GM12878 (cell line): ENCODE results near the gene TMUB2. TPM values are rescaled to one million over a fixed set of nuclear protein-coding genes. Genes with fewer than 3 reads are reported as not detected.

Experiments used
- BCLAF1 ChIP-seq: fragments of 450-650 bp; IDR thresholded peaks from 2 replicates; pipeline ENCODE4 v1.6.1; 2017; ENCODE audit warnings: antibody characterized with exemption, mild to moderate bottlenecking, moderate library complexity
- CHD2 ChIP-seq: IDR thresholded peaks from 2 replicates; pipeline ENCODE4 v1.6.1; 2011; ENCODE audit warnings: low read depth, low read length, improper control_type of control experiment, borderline replicate concordance
- E4F1 ChIP-seq: fragments of 450-650 bp; IDR thresholded peaks from 2 replicates; pipeline ENCODE4 v1.6.1; 2018; ENCODE audit warnings: borderline replicate concordance, mild to moderate bottlenecking; ENCODE audit not compliant: partially characterized antibody
- EGR1 ChIP-seq, 2 experiments: IDR thresholded peaks; 1 replicate in 1 of 2; 2 replicates in 1 of 2; pipeline ENCODE4 v1.6.1; 2011 to 2012; ENCODE audit warnings: low read depth in 2 of 2, low read length in 2 of 2, borderline replicate concordance in 1 of 2, mild to moderate bottlenecking in 1 of 2, moderate library complexity in 1 of 2
- HDAC6 ChIP-seq: fragments of 200-600 bp; sonication (generic); IDR thresholded peaks from one replicate; pipeline ENCODE4 v1.8.0; 2017; ENCODE audit warnings: antibody characterized with exemption; ENCODE audit not compliant: unreplicated experiment
- MEF2A ChIP-seq: IDR thresholded peaks from 2 replicates; pipeline ENCODE4 v1.6.1; 2011; ENCODE audit warnings: low read depth, mild to moderate bottlenecking, low read length, moderate library complexity; ENCODE audit not compliant: insufficient read depth
- MXI1 ChIP-seq: fragments of 150-350 bp; IDR thresholded peaks from 2 replicates; pipeline ENCODE4 v1.6.1; 2011; ENCODE audit warnings: low read depth, mild to moderate bottlenecking, inconsistent platforms, low read length, improper control_type of control experiment
- MYB ChIP-seq: fragments of 150-350 bp; IDR thresholded peaks from 2 replicates; pipeline ENCODE4 v1.6.1; 2014; ENCODE audit warnings: mild to moderate bottlenecking, low read depth, low read length, borderline replicate concordance
- NFIC ChIP-seq: IDR thresholded peaks from 2 replicates; pipeline ENCODE4 v1.6.1; 2012; ENCODE audit warnings: low read depth, mild to moderate bottlenecking, inconsistent platforms, low read length, moderate library complexity
- NFYB ChIP-seq: IDR thresholded peaks from 2 replicates; pipeline ENCODE4 v1.6.1; 2011; ENCODE audit warnings: low read depth, mild to moderate bottlenecking, low read length, improper control_type of control experiment, moderate library complexity; ENCODE audit not compliant: insufficient read depth
- POLR2AphosphoS2 ChIP-seq: IDR thresholded peaks from 2 replicates; pipeline ENCODE4 v1.6.1; 2011; ENCODE audit warnings: low read depth, mild to moderate bottlenecking, low read length, improper control_type of control experiment, moderate library complexity
- SKIL ChIP-seq: fragments of 450-650 bp; IDR thresholded peaks from 2 replicates; pipeline ENCODE4 v1.6.1; 2017; ENCODE audit warnings: mild to moderate bottlenecking, low read depth, inconsistent platforms; ENCODE audit not compliant: poor library complexity, severe bottlenecking
- SMAD1 ChIP-seq: fragments of 450-650 bp; IDR thresholded peaks from 2 replicates; pipeline ENCODE4 v1.6.1; 2018; ENCODE audit warnings: mild to moderate bottlenecking, low read depth; ENCODE audit not compliant: partially characterized antibody
- SMC3 ChIP-seq: IDR thresholded peaks from 2 replicates; pipeline ENCODE4 v1.6.1; 2011; ENCODE audit warnings: low read length, improper control_type of control experiment, borderline replicate concordance
- SUZ12 ChIP-seq: fragments of 200-600 bp; sonication (generic); IDR thresholded peaks from one replicate; pipeline ENCODE4 v1.6.1; 2018; ENCODE audit warnings: antibody characterized with exemption, mild to moderate bottlenecking; ENCODE audit not compliant: unreplicated experiment
- TBL1XR1 ChIP-seq: IDR thresholded peaks from 2 replicates; pipeline ENCODE4 v1.6.1; 2012; ENCODE audit warnings: low read depth, low read length, improper control_type of control experiment
- ZZZ3 ChIP-seq: IDR thresholded peaks from 2 replicates; pipeline ENCODE4 v1.6.1; 2011; ENCODE audit warnings: low read depth; ENCODE audit not compliant: control insufficient read depth, insufficient read length
- polyA plus RNA-seq, 11 experiments: library from polyadenylated mRNA; depleted of rRNA in 4 of 11; unstranded in 6 of 11; stranded (reverse) in 5 of 11; fragments of >200 nt; fragmentation: Nextera tagmentation in 4 of 11; fragmentation: Illumina TruSeq in 1 of 11; extraction: Ambion mirVana in 4 of 11; extraction: Trizol in 1 of 11; gene quantifications; 1 replicate in 1 of 11; 2 replicates in 10 of 11; pipeline versions ENCODE4 v1.2.1 to v1.2.3, GENCODE V29; 2011 to 2016; ENCODE audit warnings: inconsistent platforms in 2 of 11, missing spikeins in 2 of 11, low read depth in 1 of 11
- total RNA-seq, 4 experiments: library from RNA; depleted of rRNA in 3 of 4; stranded (reverse); fragments of >200 nt in 3 of 4; fragmentation: Illumina TruSeq in 1 of 4; extraction: Trizol in 1 of 4; gene quantifications; 2 replicates each; pipeline versions ENCODE4 v1.2.1 to v1.2.3, GENCODE V29; 2013 to 2021
- TF ChIP-seq, protein P1 (sequence below): fragments of 450-650 bp; IDR thresholded peaks from 2 replicates; pipeline ENCODE4 v1.6.1; 2017; ENCODE audit warnings: low read depth, mild to moderate bottlenecking, moderate library complexity

TMUB2 gene
- total and polyA plus RNA-seq, 10 of the 15 experiments (the other 5 are each of a cell fraction or from before 2014, with no cell fraction given): 4.3 to 34.0 (median 20.0) TPM

DNA sequence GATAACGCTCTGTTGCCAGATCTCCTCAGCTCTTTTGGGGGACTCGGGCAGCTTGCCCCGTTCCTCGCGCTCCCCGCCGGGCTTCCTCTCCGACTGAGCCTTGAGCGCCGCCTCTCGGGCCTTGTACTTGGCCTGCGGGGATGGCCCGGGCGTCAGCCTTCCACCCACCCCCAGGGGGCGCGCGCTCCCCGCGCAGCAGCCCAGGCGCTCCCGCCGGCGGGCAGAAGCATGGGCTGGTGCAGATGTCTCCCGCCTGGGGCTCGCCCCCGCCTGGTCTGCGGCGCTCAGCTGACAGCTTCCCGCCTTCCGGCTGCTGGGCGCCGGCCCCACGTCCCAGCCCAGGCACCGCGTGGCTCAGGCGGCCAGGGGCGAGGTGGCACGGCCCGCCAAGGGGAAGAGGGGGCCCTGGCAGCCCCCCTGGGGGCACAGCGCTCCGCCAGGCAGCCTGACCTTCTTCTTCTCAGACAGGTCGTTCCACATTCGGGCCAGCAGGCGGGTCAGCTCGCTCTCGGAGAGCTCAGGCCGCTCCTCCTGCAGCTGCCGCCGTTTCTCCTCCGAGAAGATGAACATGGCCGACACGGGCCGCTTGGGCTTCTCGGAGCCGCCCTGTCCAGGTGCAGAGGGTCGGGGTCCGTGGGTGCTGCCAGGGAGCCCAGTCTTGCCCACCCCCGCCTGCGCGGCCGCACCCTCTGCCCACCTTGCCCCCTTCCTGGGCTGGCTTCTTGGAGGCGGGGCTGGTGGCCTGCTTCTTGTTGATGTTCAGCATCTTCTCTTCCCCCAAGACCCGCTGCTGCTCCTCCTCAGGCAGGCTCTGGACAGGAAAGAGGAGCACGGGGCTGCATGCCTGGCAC, 23.8 kb downstream of the TMUB2 start (continued):
- TF ChIP-seq CHD2 (peak; percentile 41; the same call in 1 of the 2 replicates), E4F1 (no peak), POLR2AphosphoS2 (no peak), SMC3 (peak; percentile 96), SMAD1 (no peak), EGR1 (IDR thresholded peaks at IDR 0.05; ENCODE audit: borderline replicate concordance in 1 of 2, low read depth in 2 of 2, low read length in 2 of 2) (peak in 1 of 2 experiments; percentile 95; a peak in 2 of 3 replicates), ZZZ3 (no peak), HDAC6 (no peak), NFIC (no peak), SKIL (no peak), TBL1XR1 (no peak), MXI1 (peak; percentile 69; the same call in 1 of the 2 replicates), MEF2A (peak; percentile 55; the same call in 1 of the 2 replicates), SUZ12 (no peak), NFYB (no peak), MYB (0 out of 2 replicates have a peak, but pooled peaks have one; percentile 35), BCLAF1 (no peak)
- TF ChIP-seq, protein P1, sequence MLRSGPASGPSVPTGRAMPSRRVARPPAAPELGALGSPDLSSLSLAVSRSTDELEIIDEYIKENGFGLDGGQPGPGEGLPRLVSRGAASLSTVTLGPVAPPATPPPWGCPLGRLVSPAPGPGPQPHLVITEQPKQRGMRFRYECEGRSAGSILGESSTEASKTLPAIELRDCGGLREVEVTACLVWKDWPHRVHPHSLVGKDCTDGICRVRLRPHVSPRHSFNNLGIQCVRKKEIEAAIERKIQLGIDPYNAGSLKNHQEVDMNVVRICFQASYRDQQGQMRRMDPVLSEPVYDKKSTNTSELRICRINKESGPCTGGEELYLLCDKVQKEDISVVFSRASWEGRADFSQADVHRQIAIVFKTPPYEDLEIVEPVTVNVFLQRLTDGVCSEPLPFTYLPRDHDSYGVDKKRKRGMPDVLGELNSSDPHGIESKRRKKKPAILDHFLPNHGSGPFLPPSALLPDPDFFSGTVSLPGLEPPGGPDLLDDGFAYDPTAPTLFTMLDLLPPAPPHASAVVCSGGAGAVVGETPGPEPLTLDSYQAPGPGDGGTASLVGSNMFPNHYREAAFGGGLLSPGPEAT: no peak; the same call in 1 of the 2 replicates
